ENCODE measurements around the gene RARA.

Gene RARA

GRCh38 chr17:40268141-40268712 is 40.8 kb upstream of the RARA start:
- H3K4me3 ChIP-seq (ENCODE audit: low read depth, low read length) = no peak overlapping the region
- no peak for TF ChIP-seq CTCF (IDR thresholded peaks at IDR 0.05; ENCODE audit: low read depth, low read length)

- no peak overlapping the region for H3K4me3 ChIP-seq (ENCODE audit: low read depth, low read length)
- no peak for TF ChIP-seq CTCF (IDR thresholded peaks at IDR 0.05; ENCODE audit: low read depth, low read length)
Measured at GRCh38 chr17:40278414-40278813, 30.6 kb upstream of the RARA start.

GRCh38 chr17:40279402-40279801 is 29.6 kb upstream of the RARA start:
- no peak for TF ChIP-seq CTCF (IDR thresholded peaks at IDR 0.05; ENCODE audit: low read depth, low read length)
- no peak overlapping the region for H3K4me3 ChIP-seq (ENCODE audit: low read depth, low read length)

GRCh38 chr17:40281663-40282062 is 27.3 kb upstream of the RARA start:
- TF ChIP-seq CTCF (IDR thresholded peaks at IDR 0.05; ENCODE audit: low read depth, low read length) = no peak
- no peak overlapping the region for H3K4me3 ChIP-seq (ENCODE audit: low read depth, low read length)

GRCh38 chr17:40283662-40284061 is 25.3 kb upstream of the RARA start:
- TF ChIP-seq CTCF (IDR thresholded peaks at IDR 0.05; ENCODE audit: low read depth, low read length) = no peak
- H3K4me3 ChIP-seq (ENCODE audit: low read depth, low read length) = peak overlapping the region; percentile 50

GRCh38 chr17:40284085-40284713 is 24.8 kb upstream of the RARA start:
- H3K4me3 ChIP-seq (ENCODE audit: low read depth, low read length) = peak overlapping the region; percentile 50
- TF ChIP-seq CTCF (IDR thresholded peaks at IDR 0.05; ENCODE audit: low read depth, low read length) = peak; percentile 23; the same call in 1 of the 2 replicates

- no peak for TF ChIP-seq CTCF (IDR thresholded peaks at IDR 0.05; ENCODE audit: low read depth, low read length)
- no peak overlapping the region for H3K4me3 ChIP-seq (ENCODE audit: low read depth, low read length)
Measured at GRCh38 chr17:40286473-40286872, 22.5 kb upstream of the RARA start.

All from WI38 (cell line).